ENCODE results near the gene TMED7. TPM values are rescaled to one million over a fixed set of nuclear protein-coding genes. Genes with fewer than 3 reads are reported as not detected.

The TMED7 gene
- total RNA-seq, 1 experiment from 2014 or later, result 71.5 TPM

GRCh38 chr5:115656404-115656803, 30.6 kb upstream of the TMED7 start:
- Mint-ChIP-seq H3K4me1 (ENCODE audit: low read depth, unreplicated experiment) (no peaks in the 10 kb centered on the region), H3K36me3 (ENCODE audit: insufficient read depth, unreplicated experiment) (no peaks in the 10 kb centered on the region), H3K9me3 (ENCODE audit: unreplicated experiment) (no peaks in the 10 kb centered on the region), H3K27ac (ENCODE audit: unreplicated experiment) (no peak overlapping the region), H3K4me3 (ENCODE audit: unreplicated experiment) (no peak overlapping the region), H3K27me3 (ENCODE audit: insufficient read depth, unreplicated experiment) (peaks cover 11% of the 10 kb centered on the region)
- H3K4me3 ChIP-seq (ENCODE audit: low read depth, low read length), result no peak overlapping the region
- TF ChIP-seq CTCF (IDR thresholded peaks at IDR 0.05; ENCODE audit: insufficient read depth in 1 of 2, low read depth in 1 of 2, low read length in 1 of 2, severe bottlenecking in 1 of 2, unreplicated experiment in 1 of 2), result no peak
- intact Hi-C loops (cut with micrococcal nuclease; ENCODE audit: unreplicated experiment), result no loop called here
- ChIA-PET CTCF (no interaction called here), POLR2A (no interaction called here)
- no peaks in the 10 kb centered on the region for H3K4me1 ChIP-seq
- H3K9me3 ChIP-seq, result no peaks in the 10 kb centered on the region
- DNase-seq, result no peak
- H3K36me3 ChIP-seq (ENCODE audit: control insufficient read depth, insufficient read depth, low read length), result no peaks in the 10 kb centered on the region
- H3K27me3 ChIP-seq (replicated peaks; ENCODE audit: control insufficient read depth, insufficient read depth, low read length), result no peaks in the 10 kb centered on the region
- BruUV-seq (replicated peaks), result no TSS peak

DNA sequence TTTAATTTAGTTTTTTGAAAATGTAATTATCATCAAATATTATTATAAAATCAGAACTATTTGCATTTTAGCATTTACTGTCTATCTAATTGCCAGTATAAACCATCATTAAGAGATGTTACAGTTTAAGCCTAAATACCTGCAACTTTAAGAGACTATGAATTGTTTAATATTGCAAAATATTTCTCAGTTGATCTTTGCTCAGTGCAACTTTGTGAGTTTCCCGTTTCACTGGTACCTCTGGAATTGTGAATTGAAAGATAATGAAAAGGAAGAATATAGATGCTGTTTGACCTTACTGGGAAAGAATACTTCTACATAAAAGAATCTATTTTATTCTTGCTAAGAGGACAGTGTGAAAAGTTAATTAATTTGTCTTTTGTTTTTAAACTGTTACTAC, 30.2 kb upstream of the TMED7 start:
- Mint-ChIP-seq H3K27ac (ENCODE audit: unreplicated experiment) (no peak overlapping the region), H3K4me1 (ENCODE audit: low read depth, unreplicated experiment) (no peaks in the 10 kb centered on the region), H3K4me3 (ENCODE audit: unreplicated experiment) (no peak overlapping the region), H3K36me3 (ENCODE audit: insufficient read depth, unreplicated experiment) (no peaks in the 10 kb centered on the region), H3K9me3 (ENCODE audit: unreplicated experiment) (no peaks in the 10 kb centered on the region), H3K27me3 (ENCODE audit: insufficient read depth, unreplicated experiment) (peaks cover 11% of the 10 kb centered on the region)
- Histone ChIP-seq H3K36me3 (ENCODE audit: control insufficient read depth, insufficient read depth, low read length) (no peaks in the 10 kb centered on the region), H3K27me3 (replicated peaks; ENCODE audit: control insufficient read depth, insufficient read depth, low read length) (no peaks in the 10 kb centered on the region), H3K4me1 (no peaks in the 10 kb centered on the region), H3K4me3 (ENCODE audit: low read depth, low read length) (no peak overlapping the region), H3K9me3 (no peaks in the 10 kb centered on the region)
- intact Hi-C loops (cut with micrococcal nuclease; ENCODE audit: unreplicated experiment), result no loop called here
- ChIA-PET CTCF (no interaction called here), POLR2A (no interaction called here)
- no peak for DNase-seq
- BruUV-seq (replicated peaks), result no TSS peak
- no peak for TF ChIP-seq CTCF (IDR thresholded peaks at IDR 0.05; ENCODE audit: insufficient read depth in 1 of 2, low read depth in 1 of 2, low read length in 1 of 2, severe bottlenecking in 1 of 2, unreplicated experiment in 1 of 2)

GRCh38 chr5:115649541-115649940, 23.7 kb upstream of the TMED7 start:
- no peak overlapping the region for H3K4me3 ChIP-seq (ENCODE audit: low read depth, low read length)
- ChIA-PET POLR2A (no interaction called here), CTCF (no interaction called here)
- Mint-ChIP-seq H3K27me3 (ENCODE audit: insufficient read depth, unreplicated experiment) (peaks cover 4% of the 10 kb centered on the region), H3K4me3 (ENCODE audit: unreplicated experiment) (no peak overlapping the region), H3K27ac (ENCODE audit: unreplicated experiment) (no peak overlapping the region), H3K36me3 (ENCODE audit: insufficient read depth, unreplicated experiment) (no peaks in the 10 kb centered on the region), H3K9me3 (ENCODE audit: unreplicated experiment) (no peaks in the 10 kb centered on the region), H3K4me1 (ENCODE audit: low read depth, unreplicated experiment) (no peaks in the 10 kb centered on the region)
- H3K4me1 ChIP-seq, result no peaks in the 10 kb centered on the region
- no peak for TF ChIP-seq CTCF (IDR thresholded peaks at IDR 0.05; ENCODE audit: insufficient read depth in 1 of 2, low read depth in 1 of 2, low read length in 1 of 2, severe bottlenecking in 1 of 2, unreplicated experiment in 1 of 2)
- H3K9me3 ChIP-seq, result no peaks in the 10 kb centered on the region
- BruUV-seq (replicated peaks), result no TSS peak
- H3K36me3 ChIP-seq (ENCODE audit: control insufficient read depth, insufficient read depth, low read length), result no peaks in the 10 kb centered on the region
- intact Hi-C loops (cut with micrococcal nuclease; ENCODE audit: unreplicated experiment), result no loop called here
- no peaks in the 10 kb centered on the region for H3K27me3 ChIP-seq (replicated peaks; ENCODE audit: control insufficient read depth, insufficient read depth, low read length)
- no peak for DNase-seq
